ENCODE results near the gene HHAT.
"Not testable (repeated sequence)": the region's sequence is repeated elsewhere in the genome, so short reads cannot be mapped to it uniquely, and the experiment has no call there.

Gene HHAT

DNA sequence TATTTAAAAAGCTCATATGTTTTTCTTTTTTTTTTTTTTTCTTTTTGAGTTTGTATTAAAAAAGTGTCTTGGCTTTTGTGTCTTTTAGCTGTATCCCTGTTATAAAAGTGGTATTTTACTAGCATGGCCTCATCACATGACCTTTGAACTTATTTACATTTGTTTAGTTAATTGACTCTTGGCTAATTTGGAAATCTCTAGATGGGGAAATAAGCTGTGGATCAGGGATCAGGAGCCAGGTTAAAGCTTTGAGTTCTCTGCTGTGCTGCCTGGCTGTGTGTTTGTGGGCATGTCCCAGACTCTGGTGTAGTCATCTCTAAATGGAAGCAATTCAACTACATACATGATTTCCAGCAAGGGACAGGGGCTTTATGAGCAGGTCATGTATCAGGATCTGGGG, 56.5 kb downstream of the HHAT start:
- DNase-seq (ENCODE audit: low read depth in 2 of 2, low spot score in 1 of 2) = no peak

GRCh38 chr1:210394281-210394821, 65.6 kb downstream of the HHAT start:
- DNase-seq (ENCODE audit: low read depth in 2 of 2, low spot score in 1 of 2) = no peak

- no peak for DNase-seq (ENCODE audit: low read depth in 2 of 2, low spot score in 1 of 2)
Observed at GRCh38 chr1:210396541-210396940, 67.8 kb downstream of the HHAT start.

DNA sequence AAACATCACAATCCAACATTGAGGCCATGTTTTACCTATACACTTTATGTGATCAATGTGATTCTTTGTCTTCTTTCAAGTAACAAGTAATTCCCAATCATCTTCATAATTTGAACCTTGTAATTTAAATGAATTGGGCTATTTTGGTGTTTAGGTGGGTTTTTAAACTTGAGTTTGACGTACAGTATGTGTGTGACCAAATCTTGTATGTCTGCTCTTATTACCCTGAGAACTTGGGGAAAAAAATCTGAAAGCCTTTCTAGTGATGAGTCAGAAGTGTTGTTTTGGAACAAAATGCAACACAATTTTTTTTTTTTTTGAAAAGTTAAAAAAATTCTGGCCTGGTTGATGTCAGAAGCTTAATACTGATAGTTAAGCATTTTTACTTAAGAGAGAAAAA, 68.5 kb downstream of the HHAT start:
- no peak for DNase-seq (ENCODE audit: low read depth in 2 of 2, low spot score in 1 of 2)

GRCh38 chr1:210397681-210398080, 69.0 kb downstream of the HHAT start:
- no peak for DNase-seq (ENCODE audit: low read depth in 2 of 2, low spot score in 1 of 2)

GRCh38 chr1:210398466-210398865, 69.8 kb downstream of the HHAT start:
- DNase-seq (ENCODE audit: low read depth in 2 of 2, low spot score in 1 of 2) = no peak

DNA sequence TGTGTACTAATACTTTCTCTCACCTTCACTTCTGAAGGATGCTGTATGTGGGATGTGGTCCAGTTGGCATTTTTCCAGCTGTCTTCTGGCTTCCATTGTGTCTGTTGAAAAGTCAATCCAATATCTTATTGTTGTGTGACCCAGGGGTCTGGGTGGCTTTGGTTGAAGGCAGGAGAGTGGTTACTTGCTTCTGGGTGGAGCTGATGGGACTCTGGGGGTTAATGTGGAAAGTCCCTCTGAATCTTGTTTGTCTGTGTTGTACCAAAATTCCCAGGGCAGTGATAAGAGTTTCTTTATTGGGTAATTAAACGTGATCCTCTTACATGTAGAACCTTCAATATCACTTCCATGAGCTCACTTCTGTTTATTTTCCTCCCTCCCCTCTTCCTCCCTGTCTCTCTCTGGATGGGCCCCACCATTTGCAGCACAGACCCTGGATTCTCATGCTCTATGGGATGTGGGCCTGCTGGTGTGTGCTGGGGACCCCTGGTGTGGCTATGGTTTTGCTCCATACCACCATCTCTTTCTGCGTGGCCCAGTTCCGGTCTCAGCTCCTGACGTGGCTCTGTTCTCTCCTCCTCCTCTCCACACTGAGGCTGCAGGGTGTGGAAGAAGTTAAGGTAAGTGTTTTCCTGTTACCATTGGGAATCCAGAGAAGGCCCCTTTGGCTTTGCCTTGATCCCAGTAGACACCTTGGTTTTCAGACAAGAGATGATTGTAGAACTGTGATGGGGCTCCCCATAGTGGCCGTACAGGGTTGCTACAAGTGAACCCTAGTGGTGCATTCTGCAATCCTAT, 71.5 kb downstream of the HHAT start:
- no peak for DNase-seq (ENCODE audit: low read depth in 2 of 2, low spot score in 1 of 2)

DNA sequence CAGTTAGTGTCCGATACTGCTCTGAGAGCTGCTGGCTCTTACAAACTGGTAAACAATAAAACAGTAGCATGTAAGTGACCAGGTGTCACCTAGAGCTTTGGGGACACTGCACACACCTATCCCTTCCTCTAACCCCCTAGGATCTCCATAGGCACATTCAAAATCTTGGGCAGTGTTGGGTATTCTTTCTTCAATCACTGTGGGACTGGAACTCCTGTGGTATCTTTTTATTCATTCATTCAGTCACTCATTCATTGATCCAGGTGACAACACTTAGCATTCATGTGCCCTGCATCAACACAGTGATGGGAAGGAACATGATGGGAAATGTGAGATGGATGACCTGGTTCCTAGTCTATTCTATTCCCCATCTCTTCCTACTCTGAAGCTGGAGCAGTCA, 73.9 kb downstream of the HHAT start:
- DNase-seq (ENCODE audit: low read depth in 2 of 2, low spot score in 1 of 2) = no peak

- no peak for DNase-seq (ENCODE audit: low read depth in 2 of 2, low spot score in 1 of 2)
Observed at GRCh38 chr1:210405316-210405715, 76.6 kb downstream of the HHAT start.

DNA sequence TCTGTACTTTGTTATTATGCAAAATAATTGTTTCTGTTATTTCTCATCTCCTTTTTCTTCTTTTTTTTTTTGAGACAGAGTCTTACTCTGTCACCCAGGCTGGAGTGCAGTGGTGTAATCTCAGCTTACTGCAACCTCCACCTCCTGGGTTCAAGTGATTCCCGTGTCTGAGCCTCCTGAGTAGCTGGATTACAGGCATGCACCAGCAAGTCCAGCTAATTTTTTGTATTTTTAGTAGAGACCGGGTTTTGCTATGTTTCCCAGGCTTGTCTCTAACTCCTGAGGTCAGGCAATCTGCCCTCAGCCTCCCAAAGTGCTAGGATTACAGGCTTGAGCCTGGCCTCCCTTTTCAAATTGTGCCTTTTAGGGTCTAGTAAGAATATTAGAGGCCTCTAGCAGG, 77.6 kb downstream of the HHAT start:
- DNase-seq (ENCODE audit: low read depth in 2 of 2, low spot score in 1 of 2) = not testable (repeated sequence)

GRCh38 chr1:210407207-210407886, 78.6 kb downstream of the HHAT start:
- peak; percentile 31 to 65 for DNase-seq (ENCODE audit: low read depth in 2 of 2, low spot score in 1 of 2)

DNA sequence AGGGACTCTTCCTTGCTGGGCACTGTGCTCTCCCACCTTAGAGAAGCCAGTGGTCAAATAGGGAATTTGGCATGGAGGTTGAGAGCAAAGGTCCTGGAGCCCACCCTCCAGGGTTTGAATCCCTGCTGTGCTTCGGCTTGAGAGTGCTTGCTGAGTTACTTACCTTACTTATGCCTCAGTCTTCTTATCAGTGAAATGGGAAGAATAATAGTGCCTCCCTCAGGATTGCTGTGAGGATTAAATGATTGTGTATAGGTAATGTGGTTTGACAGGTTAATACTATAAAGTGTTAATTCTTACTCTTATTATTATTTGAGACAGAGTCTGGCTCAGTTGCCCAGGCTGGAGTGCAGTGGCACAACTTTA, 79.2 kb downstream of the HHAT start:
- no peak for DNase-seq (ENCODE audit: low read depth in 2 of 2, low spot score in 1 of 2)

- no peak for DNase-seq (ENCODE audit: low read depth in 2 of 2, low spot score in 1 of 2)
Observed at GRCh38 chr1:210412240-210412639, 83.5 kb downstream of the HHAT start.

GRCh38 chr1:210413951-210414350, 85.2 kb downstream of the HHAT start:
- DNase-seq (ENCODE audit: low read depth in 2 of 2, low spot score in 1 of 2) = no peak

- no peak for DNase-seq (ENCODE audit: low read depth in 2 of 2, low spot score in 1 of 2)
Observed at GRCh38 chr1:210415846-210416448, 87.2 kb downstream of the HHAT start.

- DNase-seq (ENCODE audit: low read depth in 2 of 2, low spot score in 1 of 2) = no peak
Observed at GRCh38 chr1:210416681-210417080, 88.0 kb downstream of the HHAT start.

GRCh38 chr1:210417881-210418280, 89.2 kb downstream of the HHAT start:
- no peak for DNase-seq (ENCODE audit: low read depth in 2 of 2, low spot score in 1 of 2)

- no peak for DNase-seq (ENCODE audit: low read depth in 2 of 2, low spot score in 1 of 2)
Observed at GRCh38 chr1:210418863-210419650, 90.4 kb downstream of the HHAT start.

GRCh38 chr1:210426696-210427095, 98.0 kb downstream of the HHAT start:
- not testable (repeated sequence) for DNase-seq (ENCODE audit: low read depth in 2 of 2, low spot score in 1 of 2)

- DNase-seq (ENCODE audit: low read depth in 2 of 2, low spot score in 1 of 2) = no peak
Observed at GRCh38 chr1:210428696-210429095, 100.0 kb downstream of the HHAT start.

DNA sequence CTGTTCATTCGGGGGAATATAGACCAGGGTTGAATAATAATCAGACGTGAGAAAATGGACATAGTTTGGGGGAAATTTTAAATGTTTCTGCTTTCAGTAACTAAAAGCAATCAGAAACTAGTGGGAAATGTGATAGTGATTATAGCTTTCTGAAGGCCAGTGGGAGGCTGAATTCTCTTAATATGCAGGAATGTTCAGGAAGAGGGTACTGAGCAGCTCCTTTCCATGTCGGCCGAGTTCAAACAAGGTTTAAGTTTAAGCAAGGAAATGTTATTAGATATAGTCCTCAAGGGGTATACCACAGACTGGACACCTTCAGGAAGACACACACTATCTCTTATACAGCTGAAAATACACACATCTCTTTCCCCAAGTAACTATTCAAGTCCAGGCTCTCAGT, 105.5 kb downstream of the HHAT start:
- DNase-seq (ENCODE audit: low read depth in 2 of 2, low spot score in 1 of 2) = no peak

All from stimulated activated CD8-positive, alpha-beta memory T cell treated with anti-CD3 and anti-CD28 coated beads, Interleukin-4, amount 100 ng/mL, for 4 hours (primary cell).